Activated CD8-positive, alpha-beta T cell treated with anti-CD3 and anti-CD28 coated beads, Interleukin-2, amount 10 ng/mL, durations not matched to agents 7 days and 5 days (primary cell): ENCODE data around the gene ST8SIA6. TPM values are rescaled to one million over a fixed set of nuclear protein-coding genes. Genes with fewer than 3 reads are reported as not detected.
"Not testable (repeated sequence)": the region's sequence is repeated elsewhere in the genome, so short reads cannot be mapped to it uniquely, and the experiment has no call there.

Source experiments
- ATAC-seq: fragments of 150-1000 bp; cut with Tn5 transposase; one replicate; pipeline ENCODE4 v1.10.0; 2021; ENCODE audit warnings: moderate library complexity
- CTCF ChIA-PET: fragments of 350-600 bp; sonication (Branson Sonifier 250); formaldehyde crosslinking; loops from one replicate; lab custom pipeline; 2021; ENCODE audit warnings: antibody characterized with exemption; lab: Charles Lee
- POLR2A ChIA-PET: fragments of 350-600 bp; sonication (Branson Sonifier 250); formaldehyde crosslinking; loops from one replicate; lab custom pipeline; 2021; ENCODE audit warnings: antibody characterized with exemption; lab: Charles Lee
- DNase-seq: peaks from one replicate; pipeline ENCODE4 v3.0.0-alpha.2; 2020
- H3K27ac Mint-ChIP-seq: one replicate; pipeline ENCODE4 v1.8.0; 2021; ENCODE audit warnings: mild to moderate bottlenecking, mixed read lengths
- H3K27me3 Mint-ChIP-seq: one replicate; pipeline ENCODE4 v1.8.0; 2021; ENCODE audit warnings: low read depth, mixed read lengths
- H3K36me3 Mint-ChIP-seq: one replicate; pipeline ENCODE4 v1.8.0; 2021; ENCODE audit warnings: low read depth, mixed read lengths
- H3K4me1 Mint-ChIP-seq: one replicate; pipeline ENCODE4 v1.8.0; 2021; ENCODE audit warnings: low read depth, mixed read lengths
- H3K4me3 Mint-ChIP-seq: one replicate; pipeline ENCODE4 v1.8.0; 2021; ENCODE audit warnings: mild to moderate bottlenecking, mixed read lengths
- H3K9me3 Mint-ChIP-seq: one replicate; pipeline ENCODE4 v1.8.0; 2022; ENCODE audit warnings: mixed read lengths; ENCODE audit not compliant: insufficient read depth
- total RNA-seq, 2 experiments: library from RNA; stranded (reverse); gene quantifications; one replicate each; pipeline ENCODE4 v1.2.3, GENCODE V29; 2021

The ST8SIA6 gene
- total RNA-seq, 2 experiments from 2014 or later: not detected

GRCh38 chr10:17453373-17454091 is 863 bp downstream of the ST8SIA6 start:
- ATAC-seq (peak; percentile 67), DNase-seq (peak; percentile 28)
- H3K4me3 Mint-ChIP-seq: peak overlapping the region; percentile 70
- ChIA-PET POLR2A (interaction anchor here (1.3 kb wide), 1 partner anchor 9 kb away, joined by 3 read pairs; no protein-coding TSS in a partner anchor), CTCF (interaction anchor here (1.0 to 1.6 kb wide), 3 partner anchors 25 to 57 kb away, joined by 3 to 4 read pairs (median 3); no protein-coding TSS in a partner anchor)
- H3K27ac Mint-ChIP-seq: no peak overlapping the region
- H3K27me3 Mint-ChIP-seq: peaks cover 64% of the 10 kb centered on the region
- peaks cover 3% of the 10 kb centered on the region for H3K36me3 Mint-ChIP-seq
- peaks cover 19% of the 10 kb centered on the region for H3K4me1 Mint-ChIP-seq
- H3K9me3 Mint-ChIP-seq: peaks cover 8% of the 10 kb centered on the region

GRCh38 chr10:17453035-17453372 is 1.4 kb downstream of the ST8SIA6 start:
- no peak for ATAC-seq
- Mint-ChIP-seq H3K4me3 (peak overlapping the region; percentile 70), H3K4me1 (peaks cover 19% of the 10 kb centered on the region), H3K27me3 (peaks cover 67% of the 10 kb centered on the region), H3K36me3 (peaks cover 6% of the 10 kb centered on the region), H3K27ac (no peak overlapping the region), H3K9me3 (peaks cover 11% of the 10 kb centered on the region)
- DNase-seq: no peak
- ChIA-PET CTCF (interaction anchor here (1.0 to 1.6 kb wide), 2 partner anchors 24 to 44 kb away, joined by 3 to 4 read pairs; no protein-coding TSS in a partner anchor), POLR2A (interaction anchor here (1.3 kb wide), 1 partner anchor 8 kb away, joined by 3 read pairs; no protein-coding TSS in a partner anchor)

- Mint-ChIP-seq H3K27me3 (peaks cover 68% of the 10 kb centered on the region), H3K27ac (no peak overlapping the region), H3K9me3 (peaks cover 12% of the 10 kb centered on the region), H3K36me3 (peaks cover 6% of the 10 kb centered on the region), H3K4me1 (peaks cover 19% of the 10 kb centered on the region), H3K4me3 (no peak overlapping the region)
- ATAC-seq (no peak), DNase-seq (no peak)
- POLR2A ChIA-PET: no interaction called here
- CTCF ChIA-PET: interaction anchor here (0.6 to 1.4 kb wide), 3 partner anchors 23 to 43 kb away, joined by 3 to 4 read pairs (median 4); no protein-coding TSS in a partner anchor
Measured at GRCh38 chr10:17452060-17452841, 2.1 kb downstream of the ST8SIA6 start.

GRCh38 chr10:17450024-17450423 is 4.4 kb downstream of the ST8SIA6 start:
- POLR2A ChIA-PET: interaction anchor here (0.7 kb wide), 1 partner anchor 61 kb away, joined by 3 read pairs; no protein-coding TSS in a partner anchor
- H3K4me1 Mint-ChIP-seq: peaks cover 19% of the 10 kb centered on the region
- ATAC-seq: no peak
- H3K36me3 Mint-ChIP-seq: peaks cover 6% of the 10 kb centered on the region
- no peak for DNase-seq
- H3K27ac Mint-ChIP-seq: no peak overlapping the region
- H3K27me3 Mint-ChIP-seq: peaks cover 57% of the 10 kb centered on the region
- no peak overlapping the region for H3K4me3 Mint-ChIP-seq
- CTCF ChIA-PET: interaction anchor here (1.5 to 1.7 kb wide), 2 partner anchors 41 to 160 kb away, joined by 5 read pairs; no protein-coding TSS in a partner anchor
- peaks cover 12% of the 10 kb centered on the region for H3K9me3 Mint-ChIP-seq

- ChIA-PET POLR2A (interaction anchor here (0.9 kb wide), 1 partner anchor 8 kb away, joined by 3 read pairs; no protein-coding TSS in a partner anchor), CTCF (no interaction called here)
- H3K9me3 Mint-ChIP-seq: peaks cover 12% of the 10 kb centered on the region
- H3K36me3 Mint-ChIP-seq: peaks cover 6% of the 10 kb centered on the region
- H3K4me1 Mint-ChIP-seq: peaks cover 8% of the 10 kb centered on the region
- H3K27me3 Mint-ChIP-seq: peaks cover 39% of the 10 kb centered on the region
- ATAC-seq (no peak), DNase-seq (no peak)
- H3K4me3 Mint-ChIP-seq: no peak overlapping the region
- H3K27ac Mint-ChIP-seq: no peak overlapping the region
Measured at GRCh38 chr10:17445400-17445998, 8.9 kb downstream of the ST8SIA6 start.

- H3K4me1 Mint-ChIP-seq: peaks cover 8% of the 10 kb centered on the region
- H3K27ac Mint-ChIP-seq: no peak overlapping the region
- H3K36me3 Mint-ChIP-seq: peaks cover 3% of the 10 kb centered on the region
- H3K9me3 Mint-ChIP-seq: peaks cover 7% of the 10 kb centered on the region
- ChIA-PET POLR2A (interaction anchor here (0.9 kb wide), 1 partner anchor 9 kb away, joined by 3 read pairs; no protein-coding TSS in a partner anchor), CTCF (interaction anchor here (1.6 to 3.4 kb wide), 2 partner anchors 12 to 35 kb away, joined by 5 to 15 read pairs; no protein-coding TSS in a partner anchor)
- H3K4me3 Mint-ChIP-seq: no peak overlapping the region
- ATAC-seq (no peak), DNase-seq (no peak)
- H3K27me3 Mint-ChIP-seq: peaks cover 32% of the 10 kb centered on the region
Measured at GRCh38 chr10:17444388-17444714, 10.0 kb downstream of the ST8SIA6 start.

- POLR2A ChIA-PET: no interaction called here
- H3K27me3 Mint-ChIP-seq: peaks cover 33% of the 10 kb centered on the region
- peaks cover 8% of the 10 kb centered on the region for H3K4me1 Mint-ChIP-seq
- peaks cover 2% of the 10 kb centered on the region for H3K36me3 Mint-ChIP-seq
- peaks cover 4% of the 10 kb centered on the region for H3K9me3 Mint-ChIP-seq
- ATAC-seq: peak; percentile 58
- H3K4me3 Mint-ChIP-seq: no peak overlapping the region
- CTCF ChIA-PET: interaction anchor here (1.2 to 3.4 kb wide), 3 partner anchors 12 to 35 kb away, joined by 4 to 15 read pairs (median 5); no protein-coding TSS in a partner anchor
- DNase-seq: no peak
- H3K27ac Mint-ChIP-seq: no peak overlapping the region
Measured at GRCh38 chr10:17443707-17444387, 10.5 kb downstream of the ST8SIA6 start.

- ATAC-seq: no peak
- no peak for DNase-seq
- CTCF ChIA-PET: interaction anchor here (1.1 to 1.7 kb wide), 2 partner anchors 8 to 39 kb away, joined by 3 to 5 read pairs; no protein-coding TSS in a partner anchor
- no peaks in the 10 kb centered on the region for H3K36me3 Mint-ChIP-seq
- H3K4me3 Mint-ChIP-seq: no peak overlapping the region
- no peaks in the 10 kb centered on the region for H3K9me3 Mint-ChIP-seq
- peaks cover under 1% of the 10 kb centered on the region for H3K4me1 Mint-ChIP-seq
- H3K27ac Mint-ChIP-seq: no peak overlapping the region
- POLR2A ChIA-PET: interaction anchor here (0.7 kb wide), 1 partner anchor 35 kb away, joined by 3 read pairs; no protein-coding TSS in a partner anchor
- peaks cover 20% of the 10 kb centered on the region for H3K27me3 Mint-ChIP-seq
Measured at GRCh38 chr10:17438583-17438982, 15.8 kb downstream of the ST8SIA6 start.

GRCh38 chr10:17436578-17436977 is 17.8 kb downstream of the ST8SIA6 start:
- H3K36me3 Mint-ChIP-seq, ATAC-seq, H3K4me1 Mint-ChIP-seq, H3K9me3 Mint-ChIP-seq, H3K27ac Mint-ChIP-seq, POLR2A ChIA-PET, DNase-seq, H3K4me3 Mint-ChIP-seq, CTCF ChIA-PET: not testable (repeated sequence)
- peaks cover 23% of the 10 kb centered on the region for H3K27me3 Mint-ChIP-seq

- POLR2A ChIA-PET: no interaction called here
- ATAC-seq (no peak), DNase-seq (no peak)
- Mint-ChIP-seq H3K4me3 (no peak overlapping the region), H3K9me3 (no peaks in the 10 kb centered on the region), H3K36me3 (no peaks in the 10 kb centered on the region), H3K27me3 (peaks cover 23% of the 10 kb centered on the region), H3K4me1 (peaks cover 5% of the 10 kb centered on the region), H3K27ac (no peak overlapping the region)
- CTCF ChIA-PET: interaction anchor here (11.9 kb wide), 1 partner anchor 26 kb away, joined by 123 read pairs; no protein-coding TSS in a partner anchor
Measured at GRCh38 chr10:17435953-17436352, 18.4 kb downstream of the ST8SIA6 start.

- ChIA-PET POLR2A (no interaction called here), CTCF (interaction anchor here (11.9 kb wide), 1 partner anchor 25 kb away, joined by 123 read pairs; no protein-coding TSS in a partner anchor)
- no peak overlapping the region for H3K4me3 Mint-ChIP-seq
- peaks cover 12% of the 10 kb centered on the region for H3K4me1 Mint-ChIP-seq
- H3K36me3 Mint-ChIP-seq: no peaks in the 10 kb centered on the region
- H3K27ac Mint-ChIP-seq: no peak overlapping the region
- DNase-seq (no peak), ATAC-seq (no peak)
- H3K27me3 Mint-ChIP-seq: peaks cover 23% of the 10 kb centered on the region
- no peaks in the 10 kb centered on the region for H3K9me3 Mint-ChIP-seq
Measured at GRCh38 chr10:17435187-17435586, 19.2 kb downstream of the ST8SIA6 start.
